SK-N-MC (cell line): ENCODE results near the gene KRT6C.

Experiments
- DNase-seq: peaks from one replicate; pipeline ENCODE4 v3.0.0-alpha.2; 2011; ENCODE audit warnings: low read depth, low spot score
- H3K27ac ChIP-seq: fragments of 200-600 bp; sonication (generic); 2 replicates; pipeline ENCODE4 v1.5.1; 2016; ENCODE audit warnings: mixed run types
- H3K36me3 ChIP-seq: fragments of 200-600 bp; sonication (generic); 2 replicates; pipeline ENCODE4 v1.6.1; 2017; ENCODE audit warnings: antibody characterized with exemption, low read length, mixed read lengths; ENCODE audit not compliant: insufficient read depth
- H3K4me3 ChIP-seq: fragments of 200-600 bp; sonication (generic); 2 replicates; pipeline ENCODE4 v1.5.1; 2016
- H3K9ac ChIP-seq: fragments of 200-600 bp; sonication (generic); 2 replicates; pipeline ENCODE4 v1.8.0; 2017; ENCODE audit warnings: mixed run types, mixed read lengths; ENCODE audit not compliant: insufficient read length
- H3K9me3 ChIP-seq: fragments of 200-600 bp; sonication (generic); 2 replicates; pipeline ENCODE4 v1.6.1; 2017; ENCODE audit warnings: low read depth, mild to moderate bottlenecking, antibody characterized with exemption, low read length, moderate library complexity, mixed read lengths
- EZH2 ChIP-seq: fragments of 200-600 bp; sonication (generic); IDR thresholded peaks from one replicate; pipeline ENCODE4 v1.6.1; 2017; ENCODE audit warnings: antibody characterized with exemption
- FOXP2 ChIP-seq: optimal IDR thresholded peaks from 2 replicates; pipeline ENCODE3; 2011; ENCODE audit warnings: mild to moderate bottlenecking, moderate library complexity; ENCODE audit not compliant: insufficient read depth; ENCODE audit errors: extremely low read length, control extremely low read depth
- POLR2AphosphoS5 ChIP-seq: IDR thresholded peaks from 2 replicates; pipeline ENCODE4 v1.6.1; 2012; ENCODE audit warnings: mild to moderate bottlenecking, low read depth, low read length, borderline replicate concordance

KRT6C gene

GRCh38 chr12:52473768-52474167 is at the start of gene KRT6C:
Gene KRT6C (minus strand): TSS chr12:52473805. CDS start chr12:52473737, 68 bp downstream.
- no peak for TF ChIP-seq POLR2AphosphoS5
- no peak for TF ChIP-seq EZH2
- no peak for TF ChIP-seq FOXP2
- no peak for DNase-seq
- Histone ChIP-seq H3K9ac (no peak within 1 kb of the TSS), H3K36me3 (no peaks in the 10 kb centered on the region), H3K9me3 (no peaks in the 10 kb centered on the region), H3K4me3 (no peak within 1 kb of the TSS), H3K27ac (no peak within 1 kb of the TSS)

GRCh38 chr12:52522346-52523011 is 48.9 kb upstream of the KRT6C start:
- H3K4me3 ChIP-seq, result no peak overlapping the region
- DNase-seq, result no peak
- H3K9ac ChIP-seq, result no peak overlapping the region

GRCh38 chr12:52521568-52522266 is 48.1 kb upstream of the KRT6C start:
- Histone ChIP-seq H3K27ac (no peak overlapping the region), H3K9me3 (no peaks in the 10 kb centered on the region), H3K36me3 (no peaks in the 10 kb centered on the region), H3K9ac (no peak overlapping the region), H3K4me3 (no peak overlapping the region)
- TF ChIP-seq FOXP2 (no peak), POLR2AphosphoS5 (no peak), EZH2 (no peak)
- no peak for DNase-seq

More at GRCh38 chr12:52522346-52523011, 48.9 kb upstream of the KRT6C start:
- TF ChIP-seq EZH2, result no peak
- no peak for TF ChIP-seq FOXP2
- no peak for TF ChIP-seq POLR2AphosphoS5
- H3K9me3 ChIP-seq, result no peaks in the 10 kb centered on the region
- no peaks in the 10 kb centered on the region for H3K36me3 ChIP-seq
- H3K27ac ChIP-seq, result no peak overlapping the region

GRCh38 chr12:52521175-52521567 is 47.6 kb upstream of the KRT6C start:
- H3K4me3 ChIP-seq, result no peak overlapping the region
- H3K27ac ChIP-seq, result no peak overlapping the region
- no peak for DNase-seq
- no peak for TF ChIP-seq FOXP2
- no peak for TF ChIP-seq EZH2
- TF ChIP-seq POLR2AphosphoS5, result no peak
- H3K36me3 ChIP-seq, result no peaks in the 10 kb centered on the region
- H3K9me3 ChIP-seq, result no peaks in the 10 kb centered on the region
- no peak overlapping the region for H3K9ac ChIP-seq

- Histone ChIP-seq H3K4me3 (no peak within 1 kb of the TSS), H3K9ac (no peak within 1 kb of the TSS), H3K9me3 (no peaks in the 10 kb centered on the region), H3K27ac (no peak within 1 kb of the TSS), H3K36me3 (no peaks in the 10 kb centered on the region)
- TF ChIP-seq EZH2 (no peak), FOXP2 (no peak), POLR2AphosphoS5 (no peak)
- DNase-seq, result no peak
Measured at GRCh38 chr12:52519826-52520662, 46.4 kb upstream of the KRT6C start, which contains the start of gene KRT5. Gene KRT5 (minus strand): TSS chr12:52520394. CDS start chr12:52520296, 98 bp downstream.

GRCh38 chr12:52519387-52519703 is 45.7 kb upstream of the KRT6C start:
- no peaks in the 10 kb centered on the region for H3K9me3 ChIP-seq
- no peak overlapping the region for H3K4me3 ChIP-seq
- no peaks in the 10 kb centered on the region for H3K36me3 ChIP-seq
- H3K9ac ChIP-seq, result no peak overlapping the region
- DNase-seq, result no peak
- no peak overlapping the region for H3K27ac ChIP-seq
- TF ChIP-seq EZH2 (no peak), FOXP2 (no peak), POLR2AphosphoS5 (no peak)

GRCh38 chr12:52518574-52519386 is 45.2 kb upstream of the KRT6C start:
- Histone ChIP-seq H3K27ac (no peak overlapping the region), H3K4me3 (no peak overlapping the region), H3K9ac (no peak overlapping the region), H3K9me3 (no peaks in the 10 kb centered on the region), H3K36me3 (no peaks in the 10 kb centered on the region)
- TF ChIP-seq POLR2AphosphoS5 (no peak), EZH2 (no peak), FOXP2 (no peak)
- DNase-seq, result no peak

GRCh38 chr12:52517888-52518287 is 44.3 kb upstream of the KRT6C start:
- H3K9ac ChIP-seq, result no peak overlapping the region
- H3K27ac ChIP-seq, result no peak overlapping the region
- H3K4me3 ChIP-seq, result no peak overlapping the region
- TF ChIP-seq FOXP2 (no peak), POLR2AphosphoS5 (no peak), EZH2 (no peak)
- no peaks in the 10 kb centered on the region for H3K9me3 ChIP-seq
- DNase-seq, result no peak
- no peaks in the 10 kb centered on the region for H3K36me3 ChIP-seq
